ENCODE data around the gene RENBP. TPM values are rescaled to one million over a fixed set of nuclear protein-coding genes. Genes with fewer than 3 reads are reported as not detected.
A peak's percentile ranks its signal among the peaks of the same experiment; 100 is the strongest.

Gene RENBP
- total and polyA plus RNA-seq, 9 of the 15 experiments (the other 6 are each of a cell fraction or from before 2014, with no cell fraction given), result 0.07 to 14.8 (median 10.6) TPM; not detected in 1

- H3K79me2 ChIP-seq (ENCODE audit: control insufficient read depth, insufficient read depth, low read length), result no peaks in the 10 kb centered on the region
- H3K27ac ChIP-seq (ENCODE audit: extremely low read depth, low read depth, low read length), result no peak overlapping the region
- H2AFZ ChIP-seq (ENCODE audit: low read depth, low read length), result no peak overlapping the region
- H3K9me3 ChIP-seq (replicated peaks; ENCODE audit: control insufficient read depth, insufficient read depth, low read depth, low read length), result no peaks in the 10 kb centered on the region
- no peak for ATAC-seq
- CTCF ChIA-PET (ENCODE audit: low intra/inter-chr PET ratio), result interaction anchor here (0.9 kb wide), 1 partner anchor 17 kb away, joined by 3 read pairs; no protein-coding TSS in a partner anchor
- BruUV-seq (replicated peaks), result no TSS peak
- POLR2A ChIA-PET, result interaction anchor here (0.6 kb wide), 1 partner anchor 23 kb away, joined by 3 read pairs; no protein-coding TSS in a partner anchor
- H3K4me1 ChIP-seq (replicated peaks in 1 of 2; ENCODE audit: control insufficient read depth in 2 of 2, insufficient read depth in 2 of 2, low read length in 2 of 2), result peaks cover 3 to 27% of the 10 kb centered on the region in 2 experiments
- no peak for FAIRE-seq
- no peaks in the 10 kb centered on the region for H3K27me3 ChIP-seq (ENCODE audit: control insufficient read depth in 2 of 2, insufficient read depth in 2 of 2, low read length in 2 of 2)
- in situ Hi-C loops (cut with MboI) (no loop called here), intact Hi-C loops (cut with micrococcal nuclease) (no loop called here)
- H3K9ac ChIP-seq (ENCODE audit: insufficient read depth in 1 of 2, low read depth in 2 of 2, low read length in 2 of 2), result peak overlapping the region in 1 of 2 experiments; percentile 74; a peak in 1 of 4 replicates
- WGBS (ENCODE audit: insufficient coverage, low coverage, missing lambda C conversion rate), result 82% methylated on average over 11 of the region's 14 CpGs
- no peaks in the 10 kb centered on the region for H4K20me1 ChIP-seq (replicated peaks; ENCODE audit: control insufficient read depth, insufficient read depth, low read length)
- no peaks in the 10 kb centered on the region for H3K36me3 ChIP-seq (ENCODE audit: control insufficient read depth, insufficient read depth, low read length)
- no peak for DNase-seq (ENCODE audit: extremely low read depth in 1 of 4, low spot score in 3 of 4)
- H3K4me3 ChIP-seq, result no peak overlapping the region
- no peak overlapping the region for H3K4me2 ChIP-seq (ENCODE audit: insufficient read depth, low read length)
- peaks cover 3% of the 10 kb centered on the region for H3K9me1 ChIP-seq (ENCODE audit: control insufficient read depth, insufficient read depth, low read length)
- TF ChIP-seq TBP (optimal IDR thresholded peaks at IDR 0.05; ENCODE audit: low read depth, low read length) (no peak), THAP12 (CRISPR knock-in tag; IDR thresholded peaks at IDR 0.05) (no peak), KLF1 (tag; IDR thresholded peaks at IDR 0.05) (no peak), NFXL1 (CRISPR knock-in tag; IDR thresholded peaks at IDR 0.05) (no peak), ZNF583 (CRISPR knock-in tag; IDR thresholded peaks at IDR 0.05) (no peak), POLR3A (IDR thresholded peaks at IDR 0.05; ENCODE audit: borderline replicate concordance, extremely low read depth, insufficient read depth, insufficient read length) (no peak), ZNF146 (CRISPR knock-in tag; IDR thresholded peaks at IDR 0.05; ENCODE audit: unreplicated experiment) (peak; percentile 96), PKNOX1 (IDR thresholded peaks at IDR 0.05) (peak; percentile 16; the same call in 1 of the 2 replicates), RBM25 (IDR thresholded peaks at IDR 0.05; ENCODE audit: low read depth, low read length, severe bottlenecking) (peak; percentile 24), MEF2D (tag; conservative IDR thresholded peaks at IDR 0.05; ENCODE audit: low read depth) (no peak), PHF21A (IDR thresholded peaks at IDR 0.05; ENCODE audit: borderline replicate concordance, low read depth) (no peak), ZSCAN29 (IDR thresholded peaks at IDR 0.05) (no peak)
- TF ChIP-seq, protein P1, sequence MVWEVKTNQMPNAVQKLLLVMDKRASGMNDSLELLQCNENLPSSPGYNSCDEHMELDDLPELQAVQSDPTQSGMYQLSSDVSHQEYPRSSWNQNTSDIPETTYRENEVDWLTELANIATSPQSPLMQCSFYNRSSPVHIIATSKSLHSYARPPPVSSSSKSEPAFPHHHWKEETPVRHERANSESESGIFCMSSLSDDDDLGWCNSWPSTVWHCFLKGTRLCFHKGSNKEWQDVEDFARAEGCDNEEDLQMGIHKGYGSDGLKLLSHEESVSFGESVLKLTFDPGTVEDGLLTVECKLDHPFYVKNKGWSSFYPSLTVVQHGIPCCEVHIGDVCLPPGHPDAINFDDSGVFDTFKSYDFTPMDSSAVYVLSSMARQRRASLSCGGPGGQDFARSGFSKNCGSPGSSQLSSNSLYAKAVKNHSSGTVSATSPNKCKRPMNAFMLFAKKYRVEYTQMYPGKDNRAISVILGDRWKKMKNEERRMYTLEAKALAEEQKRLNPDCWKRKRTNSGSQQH (CRISPR knock-in tag; IDR thresholded peaks at IDR 0.05), result no peak
Observed at GRCh38 chrX:153989973-153990655, 45.7 kb upstream of the RENBP start.
